Glutamatergic neuron (in vitro differentiated cells): ENCODE data around the gene MYL12A. TPM values are rescaled to one million over a fixed set of nuclear protein-coding genes. Genes with fewer than 3 reads are reported as not detected.

Experiments used
- DNase-seq: peaks from one replicate; pipeline ENCODE4 v3.0.0; 2022
- H3K27ac Mint-ChIP-seq: one replicate; pipeline ENCODE4 v1.8.0; 2020; ENCODE audit warnings: mild to moderate bottlenecking, mixed read lengths, inconsistent platforms; ENCODE audit not compliant: unreplicated experiment
- H3K27me3 Mint-ChIP-seq: one replicate; pipeline ENCODE4 v1.8.0; 2020; ENCODE audit warnings: mild to moderate bottlenecking, moderate library complexity, mixed read lengths, inconsistent platforms; ENCODE audit not compliant: unreplicated experiment
- H3K36me3 Mint-ChIP-seq: one replicate; pipeline ENCODE4 v1.8.0; 2020; ENCODE audit warnings: mild to moderate bottlenecking, mixed read lengths, inconsistent platforms; ENCODE audit not compliant: unreplicated experiment
- H3K4me1 Mint-ChIP-seq: one replicate; pipeline ENCODE4 v1.8.0; 2020; ENCODE audit warnings: mild to moderate bottlenecking, low read depth, mixed read lengths, inconsistent platforms; ENCODE audit not compliant: unreplicated experiment
- H3K4me3 Mint-ChIP-seq: one replicate; pipeline ENCODE4 v1.8.0; 2020; ENCODE audit warnings: mild to moderate bottlenecking, mixed read lengths, inconsistent platforms; ENCODE audit not compliant: unreplicated experiment
- H3K9me3 Mint-ChIP-seq: one replicate; pipeline ENCODE4 v1.8.0; 2020; ENCODE audit warnings: mild to moderate bottlenecking, moderate library complexity, mixed read lengths, inconsistent platforms; ENCODE audit not compliant: unreplicated experiment
- CTCF ChIP-seq: fragments of 200-600 bp; sonication (generic); IDR thresholded peaks from one replicate; pipeline ENCODE4 v1.5.0; 2021; ENCODE audit not compliant: partially characterized antibody, unreplicated experiment
- total RNA-seq: library from RNA; stranded (reverse); fragmentation: NEBNext Ultra II Directional; extraction: Animal tissue kit (Norgen Biotek cat#: 25700); gene quantifications from one replicate; pipeline ENCODE4 v1.2.1, GENCODE V29; 2021; ENCODE audit not compliant: unreplicated experiment

The MYL12A gene
- total RNA-seq, 1 donor from 2014 or later = 175 TPM

GRCh38 chr18:3245853-3246634, 1.6 kb upstream of the MYL12A start:
- peaks cover under 1% of the 10 kb centered on the region for H3K36me3 Mint-ChIP-seq
- peaks cover 16% of the 10 kb centered on the region for H3K4me1 Mint-ChIP-seq
- H3K27ac Mint-ChIP-seq = no peak overlapping the region
- H3K9me3 Mint-ChIP-seq = peaks cover 5% of the 10 kb centered on the region
- DNase-seq = peak; percentile 87
- TF ChIP-seq CTCF = peak; percentile 84
- peak overlapping the region; percentile 90 for H3K4me3 Mint-ChIP-seq
- H3K27me3 Mint-ChIP-seq = no peaks in the 10 kb centered on the region

GRCh38 chr18:3246635-3247239, 864 bp upstream of the MYL12A start:
- H3K9me3 Mint-ChIP-seq = peaks cover 5% of the 10 kb centered on the region
- DNase-seq = no peak
- H3K36me3 Mint-ChIP-seq = no peaks in the 10 kb centered on the region
- H3K4me1 Mint-ChIP-seq = peaks cover 16% of the 10 kb centered on the region
- TF ChIP-seq CTCF = no peak
- H3K4me3 Mint-ChIP-seq = peak overlapping the region; percentile 90
- H3K27ac Mint-ChIP-seq = peak overlapping the region; percentile 39
- H3K27me3 Mint-ChIP-seq = no peaks in the 10 kb centered on the region

GRCh38 chr18:3248062-3248657, 559 bp downstream of the MYL12A start:
- H3K4me1 Mint-ChIP-seq = peaks cover 16% of the 10 kb centered on the region
- H3K4me3 Mint-ChIP-seq = peak overlapping the region; percentile 90
- TF ChIP-seq CTCF = no peak
- no peaks in the 10 kb centered on the region for H3K36me3 Mint-ChIP-seq
- peak overlapping the region; percentile 81 for H3K27ac Mint-ChIP-seq
- H3K9me3 Mint-ChIP-seq = peaks cover 5% of the 10 kb centered on the region
- H3K27me3 Mint-ChIP-seq = no peaks in the 10 kb centered on the region
- DNase-seq = peak; percentile 26

- Mint-ChIP-seq H3K27ac (peak overlapping the region; percentile 81), H3K9me3 (peaks cover 5% of the 10 kb centered on the region), H3K36me3 (no peaks in the 10 kb centered on the region), H3K27me3 (no peaks in the 10 kb centered on the region), H3K4me3 (peak overlapping the region; percentile 90), H3K4me1 (peaks cover 16% of the 10 kb centered on the region)
- no peak for DNase-seq
- TF ChIP-seq CTCF = no peak
These were observed 1.2 kb downstream of the MYL12A start for GRCh38 chr18:3248658-3249359.
